GM18951 (cell line): Measurements from ENCODE around the gene CCDC69.

Source experiments
- POLR2A ChIP-seq: IDR thresholded peaks from 4 replicates; pipeline ENCODE4 v1.6.1; 2011; ENCODE audit warnings: mild to moderate bottlenecking; ENCODE audit not compliant: insufficient read length, insufficient read depth; ENCODE audit errors: extremely low read depth
- in situ Hi-C: fragments of 300-500 bp; cut with MboI; formaldehyde crosslinking; loops from one replicate; pipeline ENCODE4 v1.12.0; 2022; ENCODE audit warnings: low sequenced_read_pairs, mixed read lengths, inconsistent platforms; ENCODE audit not compliant: unreplicated experiment

Gene CCDC69

GRCh38 chr5:151155775-151156506, 68.0 kb downstream of the CCDC69 start:
- in situ Hi-C loops = no loop called here
- TF ChIP-seq POLR2A = peak; percentile 49

GRCh38 chr5:151154931-151155774, 68.7 kb downstream of the CCDC69 start:
- peak; percentile 56 for TF ChIP-seq POLR2A
- in situ Hi-C loops = no loop called here

GRCh38 chr5:151153766-151154272, 70.1 kb downstream of the CCDC69 start:
- in situ Hi-C loops = no loop called here
- no peak for TF ChIP-seq POLR2A

GRCh38 chr5:151153300-151153699, 70.6 kb downstream of the CCDC69 start:
- in situ Hi-C loops = no loop called here
- peak; percentile 7 for TF ChIP-seq POLR2A

- no peak for TF ChIP-seq POLR2A
- in situ Hi-C loops = no loop called here
Measured at GRCh38 chr5:151151793-151152192, 72.1 kb downstream of the CCDC69 start.

- no peak for TF ChIP-seq POLR2A
- in situ Hi-C loops = no loop called here
Measured at GRCh38 chr5:151151263-151151660, 72.6 kb downstream of the CCDC69 start.

- TF ChIP-seq POLR2A = no peak
- in situ Hi-C loops = no loop called here
Measured at GRCh38 chr5:151150471-151151262, 73.2 kb downstream of the CCDC69 start.

- in situ Hi-C loops = no loop called here
- TF ChIP-seq POLR2A = no peak
Measured at GRCh38 chr5:151148583-151148982, 75.3 kb downstream of the CCDC69 start.

GRCh38 chr5:151147033-151147432, 76.9 kb downstream of the CCDC69 start:
- in situ Hi-C loops = no loop called here
- TF ChIP-seq POLR2A = no peak

GRCh38 chr5:151146061-151146460, 77.8 kb downstream of the CCDC69 start:
- TF ChIP-seq POLR2A = no peak
- in situ Hi-C loops = no loop called here

GRCh38 chr5:151144922-151145321, 79.0 kb downstream of the CCDC69 start:
- no peak for TF ChIP-seq POLR2A
- in situ Hi-C loops = no loop called here

- no peak for TF ChIP-seq POLR2A
- in situ Hi-C loops = no loop called here
Measured at GRCh38 chr5:151144275-151144674, 79.6 kb downstream of the CCDC69 start.

GRCh38 chr5:151143645-151144044, 80.2 kb downstream of the CCDC69 start:
- TF ChIP-seq POLR2A = no peak
- in situ Hi-C loops = no loop called here
